ENCODE measurements around the gene PRKACA. TPM values are rescaled to one million over a fixed set of nuclear protein-coding genes. Genes with fewer than 3 reads are reported as not detected.

The PRKACA gene
- total RNA-seq, 1 donor from 2014 or later = 28.0 TPM

DNA sequence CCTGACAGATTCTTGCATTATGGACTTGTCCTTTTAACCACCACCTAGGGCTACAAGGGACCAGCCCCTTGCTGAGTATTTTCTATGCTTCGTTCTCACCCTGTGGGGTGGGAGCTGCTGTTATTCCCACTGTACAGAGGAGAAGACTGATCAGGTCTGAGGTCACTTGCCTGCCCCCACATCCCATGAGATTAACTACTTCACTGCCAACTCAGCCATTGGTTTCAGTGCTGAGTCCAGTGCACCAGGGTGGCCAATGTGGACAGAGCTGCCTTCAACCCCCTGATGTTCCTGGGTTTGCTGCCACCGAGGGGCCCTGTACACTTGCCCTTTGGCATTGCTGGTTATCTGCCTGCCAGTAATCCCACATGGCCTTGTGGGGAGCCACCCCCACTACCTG is 6.9 kb downstream of the PRKACA start:
- Histone ChIP-seq H3K27ac (no peak overlapping the region), H3K4me3 (no peak overlapping the region), H3K9me3 (no peaks in the 10 kb centered on the region), H3K27me3 (no peaks in the 10 kb centered on the region), H3K36me3 (peaks cover 0 to 12% of the 10 kb centered on the region in 2 donors), H3K4me1 (peaks cover 59% of the 10 kb centered on the region)
- TF ChIP-seq POLR2A (IDR thresholded peaks at IDR 0.05) (no peak), POLR2AphosphoS5 (IDR thresholded peaks at IDR 0.05; ENCODE audit: insufficient read depth in 1 of 2, low read depth in 1 of 2) (no peak)
- TF ChIP-seq, protein P1, sequence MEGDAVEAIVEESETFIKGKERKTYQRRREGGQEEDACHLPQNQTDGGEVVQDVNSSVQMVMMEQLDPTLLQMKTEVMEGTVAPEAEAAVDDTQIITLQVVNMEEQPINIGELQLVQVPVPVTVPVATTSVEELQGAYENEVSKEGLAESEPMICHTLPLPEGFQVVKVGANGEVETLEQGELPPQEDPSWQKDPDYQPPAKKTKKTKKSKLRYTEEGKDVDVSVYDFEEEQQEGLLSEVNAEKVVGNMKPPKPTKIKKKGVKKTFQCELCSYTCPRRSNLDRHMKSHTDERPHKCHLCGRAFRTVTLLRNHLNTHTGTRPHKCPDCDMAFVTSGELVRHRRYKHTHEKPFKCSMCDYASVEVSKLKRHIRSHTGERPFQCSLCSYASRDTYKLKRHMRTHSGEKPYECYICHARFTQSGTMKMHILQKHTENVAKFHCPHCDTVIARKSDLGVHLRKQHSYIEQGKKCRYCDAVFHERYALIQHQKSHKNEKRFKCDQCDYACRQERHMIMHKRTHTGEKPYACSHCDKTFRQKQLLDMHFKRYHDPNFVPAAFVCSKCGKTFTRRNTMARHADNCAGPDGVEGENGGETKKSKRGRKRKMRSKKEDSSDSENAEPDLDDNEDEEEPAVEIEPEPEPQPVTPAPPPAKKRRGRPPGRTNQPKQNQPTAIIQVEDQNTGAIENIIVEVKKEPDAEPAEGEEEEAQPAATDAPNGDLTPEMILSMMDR (IDR thresholded peaks at IDR 0.05) = no peak
- no peak for DNase-seq (ENCODE audit: extremely low spot score in 2 of 2)
- intact Hi-C loops (cut with DNase I) = no loop called here

DNA sequence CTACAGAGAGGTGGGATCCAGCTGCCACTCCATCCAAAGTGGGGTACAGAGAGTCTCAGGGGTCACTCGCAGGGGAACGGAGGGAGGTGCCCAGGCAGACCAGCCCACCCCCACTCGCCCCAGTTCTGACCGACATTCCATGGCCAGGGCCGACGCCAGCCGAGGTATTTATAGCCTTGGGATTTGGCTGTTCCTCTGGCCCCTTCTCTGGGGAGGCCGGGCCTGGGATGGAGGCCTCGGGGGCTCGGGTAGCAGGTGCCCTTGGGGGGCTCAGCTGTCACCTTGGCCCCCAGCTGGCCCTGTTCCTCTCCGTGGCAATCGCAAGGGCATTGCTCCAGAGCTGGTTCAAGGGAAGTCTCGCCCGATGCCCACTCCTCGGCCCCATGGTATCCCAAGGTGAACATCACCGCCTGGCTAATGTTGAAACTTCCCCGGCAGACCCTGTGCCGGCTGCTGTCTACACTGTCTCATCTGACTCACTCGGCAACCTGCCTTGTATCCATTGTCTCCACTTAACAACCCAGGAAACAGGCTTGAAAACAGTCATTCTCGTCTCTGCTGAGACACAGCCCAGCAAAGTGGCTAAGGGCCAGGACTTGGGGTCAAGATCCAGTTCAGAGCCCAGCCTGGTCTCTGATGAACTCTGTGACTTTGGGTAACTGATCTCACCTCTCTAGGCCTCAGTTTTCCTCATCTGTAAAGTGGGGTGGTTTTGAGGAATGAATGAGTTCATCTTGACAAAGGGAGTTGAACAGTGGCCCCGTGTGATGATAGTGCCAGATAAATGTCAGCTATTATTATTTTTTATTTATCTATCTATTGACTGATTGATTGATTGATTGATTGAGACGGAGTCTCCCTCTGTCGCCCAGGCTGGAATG is 9.7 kb downstream of the PRKACA start:
- H3K9me3 ChIP-seq = no peaks in the 10 kb centered on the region
- H3K4me1 ChIP-seq = peaks cover 33% of the 10 kb centered on the region
- H3K36me3 ChIP-seq = peaks cover 0 to 19% of the 10 kb centered on the region in 2 donors
- no peaks in the 10 kb centered on the region for H3K27me3 ChIP-seq
- intact Hi-C loops (cut with DNase I) = no loop called here
- TF ChIP-seq POLR2A (IDR thresholded peaks at IDR 0.05) (no peak), POLR2AphosphoS5 (IDR thresholded peaks at IDR 0.05; ENCODE audit: insufficient read depth in 1 of 2, low read depth in 1 of 2) (no peak)
- TF ChIP-seq, protein P1 (IDR thresholded peaks at IDR 0.05) = no peak
- no peak overlapping the region for H3K4me3 ChIP-seq
- no peak for DNase-seq (ENCODE audit: extremely low spot score in 2 of 2)
- peak overlapping the region; percentile 51 for H3K27ac ChIP-seq

DNA sequence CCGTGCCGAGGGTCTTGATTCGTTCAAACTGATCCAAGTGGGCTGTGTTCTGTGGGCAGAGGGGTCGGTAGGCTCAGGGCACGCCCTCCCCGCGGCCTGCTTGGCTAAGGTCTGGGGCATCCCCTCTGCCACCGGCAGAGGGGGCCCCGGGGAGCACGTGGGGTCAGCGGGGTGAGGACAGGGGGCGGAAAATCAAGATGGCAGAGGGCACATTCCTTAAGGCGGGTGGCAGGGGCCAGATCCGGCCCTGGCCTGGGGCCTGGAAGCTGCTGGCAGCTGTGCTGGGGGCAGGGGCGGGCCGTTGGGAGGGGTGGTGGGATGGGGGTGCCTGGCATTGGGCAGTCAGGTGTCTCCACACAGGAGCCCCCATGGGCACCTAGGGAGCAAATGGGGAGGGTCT is 10.7 kb downstream of the PRKACA start:
- TF ChIP-seq, protein P1 (IDR thresholded peaks at IDR 0.05) = no peak
- TF ChIP-seq POLR2AphosphoS5 (IDR thresholded peaks at IDR 0.05; ENCODE audit: insufficient read depth in 1 of 2, low read depth in 1 of 2) (no peak), POLR2A (IDR thresholded peaks at IDR 0.05) (no peak)
- H3K9me3 ChIP-seq = no peaks in the 10 kb centered on the region
- H3K4me3 ChIP-seq = no peak overlapping the region
- H3K27ac ChIP-seq = peak overlapping the region; percentile 51
- peaks cover 0 to 29% of the 10 kb centered on the region in 2 donors for H3K36me3 ChIP-seq
- no peaks in the 10 kb centered on the region for H3K27me3 ChIP-seq
- intact Hi-C loops (cut with DNase I) = no loop called here
- no peak for DNase-seq (ENCODE audit: extremely low spot score in 2 of 2)
- peaks cover 23% of the 10 kb centered on the region for H3K4me1 ChIP-seq

DNA sequence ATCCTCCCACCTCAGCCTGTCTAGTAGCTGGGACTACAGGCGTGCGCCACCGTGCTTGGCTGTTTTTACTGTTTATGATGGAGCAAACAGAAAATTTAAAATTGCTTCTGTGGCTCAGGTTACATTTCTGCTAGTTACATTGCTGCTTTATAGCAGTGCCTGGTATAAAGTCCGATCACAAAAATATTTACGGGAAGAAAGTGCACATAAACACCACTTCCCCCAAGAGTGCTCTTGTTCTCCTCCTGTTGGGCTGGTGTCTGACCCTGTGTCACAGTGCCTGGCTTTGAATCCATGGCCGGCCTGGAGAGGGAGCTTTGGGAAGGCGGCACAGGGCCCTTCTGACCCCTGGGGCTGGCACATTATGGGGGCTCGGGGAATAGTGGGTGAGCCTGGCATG is 11.9 kb downstream of the PRKACA start:
- TF ChIP-seq POLR2A (IDR thresholded peaks at IDR 0.05) = no peak
- TF ChIP-seq, protein P1 (IDR thresholded peaks at IDR 0.05) = no peak
- TF ChIP-seq POLR2AphosphoS5 (IDR thresholded peaks at IDR 0.05; ENCODE audit: insufficient read depth in 1 of 2, low read depth in 1 of 2) = no peak
- no peak for DNase-seq (ENCODE audit: extremely low spot score in 2 of 2)
- intact Hi-C loops (cut with DNase I) = no loop called here
- no peak overlapping the region for H3K4me3 ChIP-seq
- peaks cover 0 to 37% of the 10 kb centered on the region in 2 donors for H3K36me3 ChIP-seq
- H3K27ac ChIP-seq = no peak overlapping the region
- peaks cover 11% of the 10 kb centered on the region for H3K4me1 ChIP-seq
- H3K27me3 ChIP-seq = no peaks in the 10 kb centered on the region
- H3K9me3 ChIP-seq = no peaks in the 10 kb centered on the region

DNA sequence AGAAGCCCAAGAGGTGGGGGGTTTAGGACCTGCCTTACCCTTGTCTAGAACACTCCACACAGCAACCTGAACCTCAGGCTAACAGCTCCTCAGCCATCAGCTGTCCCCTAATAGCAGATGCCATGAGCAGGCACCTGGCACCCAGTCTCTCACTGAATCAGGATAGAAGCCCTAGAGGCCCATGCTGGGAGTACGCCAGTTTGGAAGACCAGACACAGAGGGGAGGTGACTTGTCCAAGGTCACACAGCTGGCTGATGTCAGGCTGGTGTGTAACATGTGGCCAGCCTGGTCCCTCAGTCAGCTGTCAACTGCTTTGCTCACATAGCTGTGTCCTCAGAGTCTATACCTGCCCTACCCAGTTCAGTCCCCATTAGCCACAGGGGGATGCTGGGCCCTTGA is 14.3 kb downstream of the PRKACA start:
- DNase-seq (ENCODE audit: extremely low spot score in 2 of 2) = no peak
- TF ChIP-seq POLR2AphosphoS5 (IDR thresholded peaks at IDR 0.05; ENCODE audit: insufficient read depth in 1 of 2, low read depth in 1 of 2) (no peak), POLR2A (IDR thresholded peaks at IDR 0.05) (no peak)
- TF ChIP-seq, protein P1 (IDR thresholded peaks at IDR 0.05) = no peak
- no peaks in the 10 kb centered on the region for H3K9me3 ChIP-seq
- intact Hi-C loops (cut with DNase I) = no loop called here
- no peak overlapping the region for H3K4me3 ChIP-seq
- H3K36me3 ChIP-seq = peaks cover 0 to 40% of the 10 kb centered on the region in 2 donors
- no peak overlapping the region for H3K27ac ChIP-seq
- no peaks in the 10 kb centered on the region for H3K27me3 ChIP-seq
- H3K4me1 ChIP-seq = peaks cover 8% of the 10 kb centered on the region

Data from vagina (tissue), 2 donors.